Bronchial epithelial cell (primary cell): Measurements from ENCODE around the gene WDR76. TPM values are rescaled to one million over a fixed set of nuclear protein-coding genes. Genes with fewer than 3 reads are reported as not detected.
"Not testable (repeated sequence)": the region's sequence is repeated elsewhere in the genome, so short reads cannot be mapped to it uniquely, and the experiment has no call there.

Experiments
- DNase-seq: peaks from one replicate; pipeline ENCODE4 v3.0.0-alpha.2; 2010; ENCODE audit warnings: low read depth
- FAIRE-seq: peaks from 2 replicates; lab custom pipeline; 2011; peaks lifted over from hg19 to GRCh38; lab: Jason Lieb, UNC
- H3K27me3 ChIP-seq: 2 replicates; pipeline ENCODE4 v1.5.1; 2011; ENCODE audit warnings: low read length; ENCODE audit not compliant: control insufficient read depth, insufficient read depth
- H3K36me3 ChIP-seq: 2 replicates; pipeline ENCODE4 v1.5.1; 2011; ENCODE audit warnings: low read length; ENCODE audit not compliant: control insufficient read depth, insufficient read depth
- H3K4me3 ChIP-seq: 2 replicates; pipeline ENCODE4 v1.5.1; 2011; ENCODE audit warnings: mild to moderate bottlenecking, low read depth, low read length, control low read depth
- total RNA-seq: library from RNA; depleted of rRNA; stranded (reverse); fragments of >200 nt; gene quantifications from 2 replicates; pipeline ENCODE4 v1.2.1, GENCODE V29; 2014
- TF ChIP-seq, protein P1 (sequence below): IDR thresholded peaks from 2 replicates; pipeline ENCODE4 v1.5.1; 2011; ENCODE audit warnings: mild to moderate bottlenecking, moderate library complexity, low read length, control low read depth, inconsistent platforms; ENCODE audit not compliant: insufficient read depth, severe bottlenecking

Gene WDR76
- total RNA-seq, 1 donor from 2014 or later, result 2.1 TPM

DNA sequence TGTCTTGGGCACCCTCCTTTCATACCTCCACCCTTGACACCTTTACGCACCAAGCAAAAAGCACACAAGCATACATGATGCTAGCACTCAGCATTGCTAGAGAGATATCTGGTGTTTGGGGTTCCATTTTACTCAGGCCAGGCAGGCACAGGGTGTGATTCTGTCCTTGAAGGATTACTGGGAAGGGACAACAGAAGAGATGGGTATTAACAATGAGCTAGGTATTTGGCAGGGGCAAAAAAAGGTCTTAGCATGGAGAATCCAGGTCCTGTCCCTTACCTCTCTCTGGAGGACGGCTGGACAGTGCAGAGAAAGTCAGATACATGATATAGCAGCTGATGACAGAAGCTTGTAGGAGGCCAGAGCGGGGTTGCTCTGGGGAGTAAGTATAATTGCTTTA lies 30.2 kb upstream of the WDR76 start:
- Histone ChIP-seq H3K36me3 (peaks cover 28% of the 10 kb centered on the region), H3K27me3 (no peaks in the 10 kb centered on the region), H3K4me3 (no peak overlapping the region)
- TF ChIP-seq, protein P1, sequence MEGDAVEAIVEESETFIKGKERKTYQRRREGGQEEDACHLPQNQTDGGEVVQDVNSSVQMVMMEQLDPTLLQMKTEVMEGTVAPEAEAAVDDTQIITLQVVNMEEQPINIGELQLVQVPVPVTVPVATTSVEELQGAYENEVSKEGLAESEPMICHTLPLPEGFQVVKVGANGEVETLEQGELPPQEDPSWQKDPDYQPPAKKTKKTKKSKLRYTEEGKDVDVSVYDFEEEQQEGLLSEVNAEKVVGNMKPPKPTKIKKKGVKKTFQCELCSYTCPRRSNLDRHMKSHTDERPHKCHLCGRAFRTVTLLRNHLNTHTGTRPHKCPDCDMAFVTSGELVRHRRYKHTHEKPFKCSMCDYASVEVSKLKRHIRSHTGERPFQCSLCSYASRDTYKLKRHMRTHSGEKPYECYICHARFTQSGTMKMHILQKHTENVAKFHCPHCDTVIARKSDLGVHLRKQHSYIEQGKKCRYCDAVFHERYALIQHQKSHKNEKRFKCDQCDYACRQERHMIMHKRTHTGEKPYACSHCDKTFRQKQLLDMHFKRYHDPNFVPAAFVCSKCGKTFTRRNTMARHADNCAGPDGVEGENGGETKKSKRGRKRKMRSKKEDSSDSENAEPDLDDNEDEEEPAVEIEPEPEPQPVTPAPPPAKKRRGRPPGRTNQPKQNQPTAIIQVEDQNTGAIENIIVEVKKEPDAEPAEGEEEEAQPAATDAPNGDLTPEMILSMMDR, result no peak
- FAIRE-seq, result no peak
- DNase-seq, result no peak

DNA sequence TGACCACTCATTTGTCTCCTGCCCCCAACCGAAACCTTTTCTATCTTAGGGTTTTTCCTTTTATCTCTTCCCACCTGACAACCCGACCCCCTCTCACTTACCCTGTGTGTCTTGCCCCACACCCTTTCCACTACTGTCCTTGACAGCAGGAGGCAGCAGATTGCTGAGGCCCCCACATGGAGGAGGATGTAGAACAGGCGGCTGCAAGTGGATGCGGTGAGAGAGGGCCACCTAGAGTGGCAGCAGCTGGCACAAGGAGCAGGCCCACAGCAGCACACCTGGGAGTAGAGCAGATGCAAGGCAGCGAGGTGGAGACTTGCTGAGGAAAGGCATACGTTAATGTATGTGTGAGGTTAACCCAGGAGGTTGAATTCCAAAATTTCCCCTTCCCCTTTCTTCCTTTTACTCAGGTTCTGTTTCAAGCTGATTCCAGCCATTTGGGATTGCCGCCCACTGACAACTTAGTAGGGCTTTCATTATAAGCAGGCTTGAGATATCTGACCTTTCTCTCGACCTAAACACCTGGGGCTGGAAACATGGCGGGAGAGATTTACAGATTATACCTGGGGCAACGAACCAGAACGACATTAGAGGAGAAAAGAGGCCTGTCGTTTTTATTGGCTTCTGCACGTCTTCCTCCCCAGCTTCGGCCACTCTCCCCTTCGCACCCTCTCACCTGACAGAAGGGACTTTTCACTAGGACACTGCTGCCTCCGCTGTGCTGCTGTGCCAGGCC lies 27.4 kb upstream of the WDR76 start:
- Histone ChIP-seq H3K36me3 (peaks cover 21% of the 10 kb centered on the region), H3K27me3 (no peaks in the 10 kb centered on the region), H3K4me3 (no peak overlapping the region)
- no peak for DNase-seq
- TF ChIP-seq, protein P1, result no peak
- no peak for FAIRE-seq

DNA sequence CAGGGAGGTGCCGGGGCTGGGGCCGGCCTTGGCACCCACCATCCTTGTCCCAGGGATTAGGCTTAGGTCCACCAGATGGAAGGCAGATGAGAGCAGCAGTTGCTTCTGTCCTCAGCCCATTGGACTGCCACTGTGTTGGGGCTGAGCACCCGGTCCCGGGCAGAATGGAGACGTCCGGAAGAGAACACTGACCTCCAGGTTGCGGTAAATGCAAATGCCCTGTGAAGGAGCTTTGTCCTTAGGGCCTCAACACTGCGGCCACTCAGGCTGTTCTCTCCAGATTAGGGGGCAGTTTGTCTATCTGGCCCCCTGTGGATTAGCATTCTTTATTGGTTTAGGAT lies 26.9 kb upstream of the WDR76 start, which contains the start of gene SERINC4:
Gene SERINC4 (minus strand): TSS at position 276 of the 341 bp plus-strand sequence. CDS start 234 bp downstream, at position 42.
- TF ChIP-seq, protein P1, result no peak
- H3K27me3 ChIP-seq, result no peaks in the 10 kb centered on the region
- peaks cover 18% of the 10 kb centered on the region for H3K36me3 ChIP-seq
- peak within 1 kb of the TSS; percentile 77 for H3K4me3 ChIP-seq
- FAIRE-seq (no peak), DNase-seq (no peak)

DNA sequence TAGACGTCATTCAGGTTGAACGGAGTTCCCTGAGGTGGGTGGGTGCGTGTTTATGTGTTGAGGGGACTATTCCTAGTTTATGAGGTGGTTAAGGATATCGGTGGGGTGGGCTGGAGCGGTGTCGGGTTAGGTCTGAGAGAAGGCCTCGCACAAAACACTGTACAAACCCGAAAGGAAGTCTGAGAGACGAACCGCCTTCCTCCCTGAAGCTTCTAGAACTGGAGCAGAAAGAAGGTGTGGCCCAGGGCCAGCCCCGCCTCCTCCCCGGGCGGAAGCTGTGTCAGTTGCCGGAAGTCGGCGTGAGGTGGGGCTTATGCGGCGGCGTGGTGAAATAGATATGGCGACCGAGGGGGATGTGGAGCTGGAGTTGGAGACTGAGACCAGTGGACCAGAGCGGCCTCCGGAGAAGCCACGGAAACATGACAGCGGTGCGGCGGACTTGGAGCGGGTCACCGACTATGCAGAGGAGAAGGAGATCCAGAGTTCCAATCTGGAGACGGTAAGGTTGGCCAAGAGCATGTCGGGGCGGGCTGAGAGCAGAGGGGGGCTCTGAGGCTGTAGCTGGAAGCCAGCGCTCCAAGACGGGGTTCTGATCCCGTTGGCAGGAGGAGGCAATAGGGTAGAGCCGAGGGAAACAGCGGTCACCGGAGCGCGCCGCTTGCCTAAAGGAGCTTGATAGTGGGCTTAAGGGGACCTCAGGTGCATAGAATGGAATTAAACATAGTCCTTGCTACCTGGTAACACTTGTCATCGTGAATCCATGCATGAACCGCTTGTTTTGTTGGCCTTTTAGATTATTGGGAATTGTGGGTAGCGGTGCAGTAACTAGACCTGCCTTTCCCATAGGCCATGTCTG lies 26.3 kb upstream of the WDR76 start, which contains the start of gene HYPK:
Gene HYPK (plus strand): TSS at position 314 of the 856 bp plus-strand sequence. CDS start 24 bp downstream, at position 338.
- FAIRE-seq, result no peak

DNA sequence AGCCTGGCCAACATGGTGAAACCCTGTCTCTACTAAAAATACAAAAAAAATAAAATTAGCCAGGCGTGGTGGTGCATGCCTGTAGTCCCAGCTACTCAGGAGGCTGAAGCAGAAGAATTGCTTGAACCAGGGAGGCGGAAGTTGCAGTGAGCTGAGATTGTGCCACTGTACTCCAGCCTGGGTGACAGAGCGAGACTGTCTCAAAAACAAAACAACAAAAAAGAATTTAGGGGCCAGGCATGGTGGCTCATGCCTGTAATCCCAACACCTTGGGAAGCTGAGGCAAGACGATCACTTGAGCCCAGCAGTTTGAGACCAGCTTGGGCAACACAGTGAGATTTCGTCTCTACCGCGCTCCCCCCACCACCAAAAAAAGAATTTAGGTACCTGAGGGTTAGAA lies 24.1 kb upstream of the WDR76 start:
- H3K27me3 ChIP-seq, DNase-seq, H3K4me3 ChIP-seq, FAIRE-seq: not testable (repeated sequence)
- peaks cover 12% of the 10 kb centered on the region for H3K36me3 ChIP-seq

More for the DNA sequence above, 26.3 kb upstream of the WDR76 start, which contains the start of gene HYPK:
- TF ChIP-seq, protein P1, result no peak
- H3K4me3 ChIP-seq, result peak within 1 kb of the TSS; percentile 77
- peaks cover 13% of the 10 kb centered on the region for H3K36me3 ChIP-seq
- peak; percentile 82 for DNase-seq
- no peaks in the 10 kb centered on the region for H3K27me3 ChIP-seq

DNA sequence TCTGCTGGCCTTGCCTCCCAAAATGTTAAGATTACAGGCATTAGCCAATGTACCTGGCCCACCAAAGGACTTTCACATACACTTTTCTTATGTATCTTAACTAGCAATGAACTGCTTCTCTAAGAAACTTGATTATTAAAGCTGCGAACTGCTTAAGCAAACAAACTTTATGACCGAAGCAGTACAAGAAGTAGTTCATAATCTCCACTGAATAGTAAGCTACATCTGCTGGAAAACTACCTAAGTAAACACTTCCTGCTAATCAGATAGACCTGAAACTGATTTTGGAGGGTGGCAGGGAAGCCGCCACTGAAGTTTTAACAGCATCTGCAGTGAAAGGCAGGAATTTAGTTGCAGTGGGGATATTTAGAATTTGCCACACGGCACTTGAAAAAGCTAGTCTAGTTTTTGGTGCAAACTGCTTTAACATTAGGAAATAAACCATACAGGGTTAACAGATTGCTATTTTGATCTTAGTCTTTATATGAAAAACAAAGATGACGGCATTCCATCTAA lies 18.3 kb upstream of the WDR76 start:
- no peak for FAIRE-seq
- no peak for DNase-seq
- Histone ChIP-seq H3K27me3 (no peaks in the 10 kb centered on the region), H3K36me3 (peaks cover 21% of the 10 kb centered on the region), H3K4me3 (no peak overlapping the region)
- TF ChIP-seq, protein P1, result no peak
